Vagina (tissue), 2 donors: Measurements from ENCODE around the gene ASPA. TPM values are rescaled to one million over a fixed set of nuclear protein-coding genes. Genes with fewer than 3 reads are reported as not detected.

Experiments used
- DNase-seq, 2 donors: peaks; one replicate each; pipeline ENCODE4 v3.0.0-alpha.2; 2017; ENCODE audit errors: extremely low spot score in 2 of 2
- H3K27ac ChIP-seq: fragments of 200-600 bp; sonication (generic); one replicate; pipeline ENCODE4 v1.5.1; 2019
- H3K27me3 ChIP-seq: fragments of 200-600 bp; sonication (generic); one replicate; pipeline ENCODE4 v1.5.1; 2019
- H3K36me3 ChIP-seq, 2 donors: fragments of 200-600 bp; sonication (generic); one replicate each; pipeline ENCODE4 v1.5.1; 2017 to 2019
- H3K4me1 ChIP-seq: fragments of 200-600 bp; sonication (generic); one replicate; pipeline ENCODE4 v1.5.1; 2019
- H3K4me3 ChIP-seq, 2 donors: fragments of 200-600 bp; sonication (generic); 1 replicate in 1 of 2; 2 replicates in 1 of 2; pipeline ENCODE4 v1.5.1; 2016 to 2019
- H3K9me3 ChIP-seq: fragments of 200-600 bp; sonication (generic); one replicate; pipeline ENCODE4 v1.5.1; 2019
- CTCF ChIP-seq, 3 experiments: fragments of 450-650 bp in 2 of 3; fragments of 200-600 bp in 1 of 3; sonication (generic) in 1 of 3; IDR thresholded peaks; one replicate each; pipeline ENCODE4 v1.5.1; 2017 to 2019; ENCODE audit warnings: antibody characterized with exemption in 3 of 3, mild to moderate bottlenecking in 2 of 3, moderate library complexity in 2 of 3
- POLR2A ChIP-seq, 2 donors: fragments of 450-650 bp; IDR thresholded peaks; one replicate each; pipeline ENCODE4 v1.6.1; 2017; ENCODE audit warnings: antibody characterized with exemption in 2 of 2, mild to moderate bottlenecking in 2 of 2, moderate library complexity in 2 of 2
- POLR2AphosphoS5 ChIP-seq, 2 donors: sonication (generic); formaldehyde crosslinking; IDR thresholded peaks; one replicate each; pipeline ENCODE4 v1.9.0; 2017; ENCODE audit warnings: antibody characterized with exemption in 2 of 2, mild to moderate bottlenecking in 2 of 2, low read depth in 1 of 2; ENCODE audit not compliant: insufficient read depth in 1 of 2
- intact Hi-C: fragments of 100-400 bp; cut with DNase I; formaldehyde crosslinking; loops from one replicate; pipeline ENCODE4 v1.15.1; 2023
- total RNA-seq: library from RNA; depleted of rRNA; stranded (reverse); fragments of >200 nt; gene quantifications from one replicate; pipeline ENCODE4 v1.2.3, GENCODE V29; 2016

ASPA gene
- total RNA-seq, 1 donor from 2014 or later: 2.2 TPM

- Histone ChIP-seq H3K4me3 (no peak overlapping the region), H3K27me3 (no peaks in the 10 kb centered on the region), H3K9me3 (no peaks in the 10 kb centered on the region), H3K4me1 (no peaks in the 10 kb centered on the region), H3K36me3 (no peaks in the 10 kb centered on the region), H3K27ac (no peak overlapping the region)
- intact Hi-C loops: no loop called here
- DNase-seq: no peak
- no peak for TF ChIP-seq POLR2A (IDR thresholded peaks at IDR 0.05)
- no peak for TF ChIP-seq CTCF (IDR thresholded peaks at IDR 0.05)
- TF ChIP-seq POLR2AphosphoS5 (IDR thresholded peaks at IDR 0.05; ENCODE audit: insufficient read depth in 1 of 2, low read depth in 1 of 2): no peak
Observed at GRCh38 chr17:3532106-3532858, 56.5 kb downstream of the ASPA start.

- Histone ChIP-seq H3K9me3 (no peaks in the 10 kb centered on the region), H3K27ac (no peak overlapping the region), H3K4me3 (no peak overlapping the region), H3K4me1 (no peaks in the 10 kb centered on the region), H3K27me3 (no peaks in the 10 kb centered on the region), H3K36me3 (no peaks in the 10 kb centered on the region)
- DNase-seq: no peak
- intact Hi-C loops: no loop called here
- TF ChIP-seq POLR2AphosphoS5 (IDR thresholded peaks at IDR 0.05; ENCODE audit: insufficient read depth in 1 of 2, low read depth in 1 of 2): no peak
- TF ChIP-seq CTCF (IDR thresholded peaks at IDR 0.05): no peak
- TF ChIP-seq POLR2A (IDR thresholded peaks at IDR 0.05): no peak
Observed at GRCh38 chr17:3532859-3533142, 57.0 kb downstream of the ASPA start.

GRCh38 chr17:3533752-3534151 lies 58.0 kb downstream of the ASPA start:
- TF ChIP-seq POLR2A (IDR thresholded peaks at IDR 0.05) (no peak), CTCF (IDR thresholded peaks at IDR 0.05) (no peak), POLR2AphosphoS5 (IDR thresholded peaks at IDR 0.05; ENCODE audit: insufficient read depth in 1 of 2, low read depth in 1 of 2) (no peak)
- Histone ChIP-seq H3K9me3 (no peaks in the 10 kb centered on the region), H3K4me1 (no peaks in the 10 kb centered on the region), H3K36me3 (no peaks in the 10 kb centered on the region), H3K27me3 (no peaks in the 10 kb centered on the region), H3K4me3 (no peak overlapping the region), H3K27ac (no peak overlapping the region)
- intact Hi-C loops: no loop called here
- no peak for DNase-seq

- Histone ChIP-seq H3K4me1 (no peaks in the 10 kb centered on the region), H3K27me3 (no peaks in the 10 kb centered on the region), H3K9me3 (no peaks in the 10 kb centered on the region), H3K4me3 (no peak overlapping the region), H3K27ac (peak overlapping the region; percentile 84), H3K36me3 (no peaks in the 10 kb centered on the region)
- DNase-seq: no peak
- TF ChIP-seq POLR2AphosphoS5 (IDR thresholded peaks at IDR 0.05; ENCODE audit: insufficient read depth in 1 of 2, low read depth in 1 of 2): no peak
- TF ChIP-seq POLR2A (IDR thresholded peaks at IDR 0.05): no peak
- TF ChIP-seq CTCF (IDR thresholded peaks at IDR 0.05): no peak
- intact Hi-C loops: no loop called here
Observed at GRCh38 chr17:3534881-3535252, 59.1 kb downstream of the ASPA start.

GRCh38 chr17:3535253-3535995 lies 59.6 kb downstream of the ASPA start:
- peak in 1 of 2 donors; percentile 53 for TF ChIP-seq POLR2AphosphoS5 (IDR thresholded peaks at IDR 0.05; ENCODE audit: insufficient read depth in 1 of 2, low read depth in 1 of 2)
- TF ChIP-seq POLR2A (IDR thresholded peaks at IDR 0.05): no peak
- peak in 2 of 3 experiments; percentile 56 to 58 for TF ChIP-seq CTCF (IDR thresholded peaks at IDR 0.05)
- Histone ChIP-seq H3K36me3 (no peaks in the 10 kb centered on the region), H3K27ac (peak overlapping the region; percentile 84), H3K9me3 (no peaks in the 10 kb centered on the region), H3K4me1 (no peaks in the 10 kb centered on the region), H3K4me3 (peak overlapping the region; percentile 39 to 44), H3K27me3 (no peaks in the 10 kb centered on the region)
- no peak for DNase-seq
- intact Hi-C loops: no loop called here
